ENCODE data around the gene RASGRP2.
A peak's percentile ranks its signal among the peaks of the same experiment; 100 is the strongest.

The RASGRP2 gene

GRCh38 chr11:64776425-64776824 lies 32.5 kb upstream of the RASGRP2 start:
- peaks cover 53% of the 10 kb centered on the region for H3K36me3 ChIP-seq
- peak overlapping the region; percentile 79 to 95 for H3K4me3 ChIP-seq (ENCODE audit: low read depth in 1 of 2, low read length in 1 of 2)
- TF ChIP-seq, protein P1, sequence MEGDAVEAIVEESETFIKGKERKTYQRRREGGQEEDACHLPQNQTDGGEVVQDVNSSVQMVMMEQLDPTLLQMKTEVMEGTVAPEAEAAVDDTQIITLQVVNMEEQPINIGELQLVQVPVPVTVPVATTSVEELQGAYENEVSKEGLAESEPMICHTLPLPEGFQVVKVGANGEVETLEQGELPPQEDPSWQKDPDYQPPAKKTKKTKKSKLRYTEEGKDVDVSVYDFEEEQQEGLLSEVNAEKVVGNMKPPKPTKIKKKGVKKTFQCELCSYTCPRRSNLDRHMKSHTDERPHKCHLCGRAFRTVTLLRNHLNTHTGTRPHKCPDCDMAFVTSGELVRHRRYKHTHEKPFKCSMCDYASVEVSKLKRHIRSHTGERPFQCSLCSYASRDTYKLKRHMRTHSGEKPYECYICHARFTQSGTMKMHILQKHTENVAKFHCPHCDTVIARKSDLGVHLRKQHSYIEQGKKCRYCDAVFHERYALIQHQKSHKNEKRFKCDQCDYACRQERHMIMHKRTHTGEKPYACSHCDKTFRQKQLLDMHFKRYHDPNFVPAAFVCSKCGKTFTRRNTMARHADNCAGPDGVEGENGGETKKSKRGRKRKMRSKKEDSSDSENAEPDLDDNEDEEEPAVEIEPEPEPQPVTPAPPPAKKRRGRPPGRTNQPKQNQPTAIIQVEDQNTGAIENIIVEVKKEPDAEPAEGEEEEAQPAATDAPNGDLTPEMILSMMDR (IDR thresholded peaks at IDR 0.05), result no peak
- H3K27ac ChIP-seq, result peak overlapping the region; percentile 99
- H3K4me1 ChIP-seq (ENCODE audit: control insufficient read depth in 1 of 2, insufficient read depth in 1 of 2, low read depth in 1 of 2, low read length in 1 of 2), result peaks cover 71 to 74% of the 10 kb centered on the region in 2 experiments
- no peaks in the 10 kb centered on the region for H3K27me3 ChIP-seq
- no peaks in the 10 kb centered on the region for H3K9me3 ChIP-seq

- Histone ChIP-seq H3K4me1 (ENCODE audit: control insufficient read depth in 1 of 2, insufficient read depth in 1 of 2, low read depth in 1 of 2, low read length in 1 of 2) (peaks cover 65 to 71% of the 10 kb centered on the region in 2 experiments), H3K27me3 (no peaks in the 10 kb centered on the region), H3K36me3 (peaks cover 76% of the 10 kb centered on the region), H3K27ac (peak overlapping the region; percentile 99), H3K4me3 (ENCODE audit: low read depth in 1 of 2, low read length in 1 of 2) (peak overlapping the region in 1 of 2 experiments; percentile 62), H3K9me3 (no peaks in the 10 kb centered on the region)
- TF ChIP-seq, protein P1 (IDR thresholded peaks at IDR 0.05), result no peak
Observed at GRCh38 chr11:64774144-64774543, 30.2 kb upstream of the RASGRP2 start.

DNA sequence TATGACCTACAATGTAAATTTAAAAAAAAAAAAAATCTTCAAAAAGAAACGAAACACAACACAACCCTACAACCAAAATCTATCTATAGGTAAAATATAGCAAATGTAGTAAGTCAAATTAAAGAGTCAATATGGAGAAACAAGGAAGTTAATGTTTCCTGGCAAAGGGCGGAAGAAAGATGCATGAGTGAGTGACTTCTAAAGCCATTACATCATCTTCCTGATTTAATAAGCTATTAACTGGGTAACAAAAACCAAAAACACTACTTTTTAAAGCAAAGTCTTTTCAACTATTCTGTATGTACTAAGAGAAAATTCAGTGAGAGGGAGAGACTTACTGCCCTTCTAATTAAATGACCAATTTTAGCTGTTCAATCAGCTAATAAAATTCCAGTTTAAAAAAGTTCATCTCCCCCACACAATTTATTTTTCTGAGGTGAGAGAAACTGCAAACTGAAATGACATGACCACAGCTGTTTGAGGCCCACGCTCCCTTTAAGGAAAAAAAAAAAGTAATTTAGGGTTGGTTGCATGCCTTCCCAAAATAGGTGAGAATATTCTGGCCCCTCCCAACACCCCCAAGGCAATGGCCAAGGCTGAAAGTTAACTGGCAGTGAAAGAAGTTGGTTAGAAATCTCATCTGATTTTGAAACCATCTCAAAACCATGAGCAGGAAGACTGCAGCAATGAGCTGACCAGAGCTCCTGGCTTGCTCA lies 28.5 kb upstream of the RASGRP2 start:
- Histone ChIP-seq H3K36me3 (peaks cover 93% of the 10 kb centered on the region), H3K9me3 (peaks cover 6% of the 10 kb centered on the region), H3K4me3 (ENCODE audit: low read depth in 1 of 2, low read length in 1 of 2) (peak overlapping the region; percentile 46 to 62), H3K4me1 (ENCODE audit: control insufficient read depth in 1 of 2, insufficient read depth in 1 of 2, low read depth in 1 of 2, low read length in 1 of 2) (peaks cover 80% of the 10 kb centered on the region in 2 experiments), H3K27ac (peak overlapping the region; percentile 99), H3K27me3 (no peaks in the 10 kb centered on the region)
- TF ChIP-seq, protein P1 (IDR thresholded peaks at IDR 0.05), result no peak

GRCh38 chr11:64771861-64772260 lies 27.9 kb upstream of the RASGRP2 start:
- H3K27ac ChIP-seq, result peak overlapping the region; percentile 99
- no peaks in the 10 kb centered on the region for H3K27me3 ChIP-seq
- H3K4me1 ChIP-seq (ENCODE audit: control insufficient read depth in 1 of 2, insufficient read depth in 1 of 2, low read depth in 1 of 2, low read length in 1 of 2), result peaks cover 78 to 79% of the 10 kb centered on the region in 2 experiments
- peaks cover 96% of the 10 kb centered on the region for H3K36me3 ChIP-seq
- peak overlapping the region; percentile 46 to 62 for H3K4me3 ChIP-seq (ENCODE audit: low read depth in 1 of 2, low read length in 1 of 2)
- peaks cover 6% of the 10 kb centered on the region for H3K9me3 ChIP-seq
- TF ChIP-seq, protein P1 (IDR thresholded peaks at IDR 0.05), result no peak

- Histone ChIP-seq H3K27me3 (no peaks in the 10 kb centered on the region), H3K9me3 (peaks cover 6% of the 10 kb centered on the region), H3K4me3 (ENCODE audit: low read depth in 1 of 2, low read length in 1 of 2) (no peak overlapping the region), H3K4me1 (ENCODE audit: control insufficient read depth in 1 of 2, insufficient read depth in 1 of 2, low read depth in 1 of 2, low read length in 1 of 2) (peaks cover 61 to 62% of the 10 kb centered on the region in 2 experiments), H3K36me3 (peaks cover 97% of the 10 kb centered on the region), H3K27ac (peak overlapping the region; percentile 99)
- TF ChIP-seq, protein P1 (IDR thresholded peaks at IDR 0.05), result no peak
Observed at GRCh38 chr11:64770120-64770519, 26.2 kb upstream of the RASGRP2 start.
